Mesenchymal stem cell (in vitro differentiated cells and primary cell): ENCODE measurements around the gene RABAC1. TPM values are rescaled to one million over a fixed set of nuclear protein-coding genes. Genes with fewer than 3 reads are reported as not detected.
A peak's percentile ranks its signal among the peaks of the same experiment; 100 is the strongest.

ENCODE experiments used
- DNase-seq: peaks from one replicate; pipeline ENCODE4 v3.0.0-alpha.2; 2013
- H2AFZ ChIP-seq: one replicate; pipeline ENCODE4 v1.6.1; 2013; ENCODE audit warnings: low read depth, mild to moderate bottlenecking, control low read depth, inconsistent platforms, low read length, moderate library complexity
- H2AK5ac ChIP-seq: 2 replicates; pipeline ENCODE4 v1.6.1; 2013; ENCODE audit warnings: low read length, moderate library complexity, mild to moderate bottlenecking, inconsistent platforms; ENCODE audit not compliant: severe bottlenecking
- H2BK120ac ChIP-seq: one replicate; pipeline ENCODE4 v1.6.1; 2013; ENCODE audit warnings: low read depth, mild to moderate bottlenecking, inconsistent platforms, low read length, moderate library complexity
- H2BK12ac ChIP-seq, 2 experiments: one replicate each; pipeline ENCODE4 v1.6.1; 2013; ENCODE audit warnings: inconsistent platforms in 2 of 2, low read length in 2 of 2, mild to moderate bottlenecking in 2 of 2, moderate library complexity in 2 of 2, control low read depth in 1 of 2
- H2BK15ac ChIP-seq: one replicate; pipeline ENCODE4 v1.6.1; 2013; ENCODE audit warnings: mild to moderate bottlenecking, low read depth, inconsistent platforms; ENCODE audit not compliant: poor library complexity, severe bottlenecking
- H2BK5ac ChIP-seq: 2 replicates; pipeline ENCODE4 v1.6.1; 2013; ENCODE audit warnings: low read depth, mild to moderate bottlenecking, low read length, control low read depth, inconsistent platforms; ENCODE audit not compliant: poor library complexity, severe bottlenecking
- H3K14ac ChIP-seq, 2 experiments: one replicate each; pipeline ENCODE4 v1.6.1; 2013; ENCODE audit warnings: inconsistent platforms in 2 of 2, low read length in 2 of 2, control low read depth in 1 of 2, mild to moderate bottlenecking in 1 of 2, moderate library complexity in 1 of 2
- H3K18ac ChIP-seq, 2 experiments: one replicate each; pipeline ENCODE4 v1.6.1; 2013; ENCODE audit warnings: inconsistent platforms in 2 of 2, low read length in 2 of 2, control low read depth in 1 of 2, low read depth in 1 of 2, mild to moderate bottlenecking in 1 of 2
- H3K23ac ChIP-seq, 2 experiments: one replicate each; pipeline ENCODE4 v1.6.1; 2013; ENCODE audit warnings: inconsistent platforms in 2 of 2, low read length in 2 of 2, mild to moderate bottlenecking in 2 of 2, moderate library complexity in 2 of 2, control low read depth in 1 of 2
- H3K27ac ChIP-seq: 2 replicates; pipeline ENCODE4 v1.5.1; 2013; ENCODE audit warnings: mild to moderate bottlenecking, moderate library complexity, low read length, control low read depth, inconsistent platforms; ENCODE audit not compliant: poor library complexity, severe bottlenecking
- H3K27me3 ChIP-seq, 2 experiments: 2 replicates each; pipeline versions ENCODE4 v1.6.1 to v1.7.0; 2013; ENCODE audit warnings: low read length in 2 of 2, mild to moderate bottlenecking in 2 of 2, moderate library complexity in 2 of 2, control low read depth in 1 of 2, inconsistent platforms in 1 of 2; ENCODE audit not compliant: control insufficient read depth in 1 of 2, insufficient read depth in 1 of 2
- H3K36me3 ChIP-seq, 2 experiments: 2 replicates each; pipeline versions ENCODE4 v1.6.1 to v1.7.0; 2013; ENCODE audit warnings: low read length in 2 of 2, control low read depth in 1 of 2, inconsistent platforms in 1 of 2, low read depth in 1 of 2, mild to moderate bottlenecking in 1 of 2; ENCODE audit not compliant: insufficient read depth in 2 of 2, control insufficient read depth in 1 of 2
- H3K4ac ChIP-seq, 2 experiments: one replicate each; pipeline ENCODE4 v1.6.1; 2013; ENCODE audit warnings: inconsistent platforms in 2 of 2, low read length in 2 of 2, mild to moderate bottlenecking in 2 of 2, moderate library complexity in 2 of 2, control low read depth in 1 of 2, low read depth in 1 of 2
- H3K4me1 ChIP-seq: 2 replicates; pipeline ENCODE4 v1.6.1; 2013; ENCODE audit warnings: low read depth, low read length, control low read depth; ENCODE audit not compliant: control insufficient read depth, insufficient read depth
- H3K4me2 ChIP-seq: 2 replicates; pipeline ENCODE4 v1.6.1; 2013; ENCODE audit warnings: low read length, mild to moderate bottlenecking, inconsistent platforms; ENCODE audit not compliant: poor library complexity, severe bottlenecking
- H3K4me3 ChIP-seq, 2 experiments: 2 replicates each; pipeline versions ENCODE4 v1.5.1 to v1.7.0; 2013; ENCODE audit warnings: low read length in 2 of 2, mild to moderate bottlenecking in 2 of 2, control low read depth in 1 of 2, low read depth in 1 of 2; ENCODE audit not compliant: insufficient read depth in 1 of 2
- H3K79me1 ChIP-seq: replicated peaks from 2 replicates; pipeline ENCODE4 v1.6.1; 2013; ENCODE audit warnings: mild to moderate bottlenecking, control low read depth, low read length, inconsistent platforms; ENCODE audit not compliant: poor library complexity, severe bottlenecking
- H3K9ac ChIP-seq: 2 replicates; pipeline ENCODE4 v1.7.0; 2013; ENCODE audit warnings: mild to moderate bottlenecking, low read length, moderate library complexity
- H3K9me3 ChIP-seq: 2 replicates; pipeline ENCODE4 v1.7.0; 2013; ENCODE audit warnings: mild to moderate bottlenecking, low read length; ENCODE audit not compliant: control insufficient read depth
- H4K8ac ChIP-seq: one replicate; pipeline ENCODE4 v1.6.1; 2013; ENCODE audit warnings: inconsistent platforms, mild to moderate bottlenecking, low read length, moderate library complexity
- H4K91ac ChIP-seq: one replicate; pipeline ENCODE4 v1.6.1; 2013; ENCODE audit warnings: mild to moderate bottlenecking, low read length, inconsistent platforms
- WGBS: methylation state at CpG from one replicate; pipeline ENCODE4 v1.1.7; 2013; ENCODE audit warnings: mixed read lengths; 5-methylcytosine and 5-hydroxymethylcytosine counted together
- polyA plus RNA-seq, 2 experiments: library from polyadenylated mRNA; stranded (reverse); fragments of 200-250 nt; gene quantifications; one replicate each; pipeline ENCODE4 v1.2.3, GENCODE V29; 2013

Gene RABAC1, protein sequence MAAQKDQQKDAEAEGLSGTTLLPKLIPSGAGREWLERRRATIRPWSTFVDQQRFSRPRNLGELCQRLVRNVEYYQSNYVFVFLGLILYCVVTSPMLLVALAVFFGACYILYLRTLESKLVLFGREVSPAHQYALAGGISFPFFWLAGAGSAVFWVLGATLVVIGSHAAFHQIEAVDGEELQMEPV
- 292 TPM for polyA plus RNA-seq (2013, experiment 1 of 2)
- polyA plus RNA-seq (2013, experiment 2 of 2) = 293 TPM

DNA sequence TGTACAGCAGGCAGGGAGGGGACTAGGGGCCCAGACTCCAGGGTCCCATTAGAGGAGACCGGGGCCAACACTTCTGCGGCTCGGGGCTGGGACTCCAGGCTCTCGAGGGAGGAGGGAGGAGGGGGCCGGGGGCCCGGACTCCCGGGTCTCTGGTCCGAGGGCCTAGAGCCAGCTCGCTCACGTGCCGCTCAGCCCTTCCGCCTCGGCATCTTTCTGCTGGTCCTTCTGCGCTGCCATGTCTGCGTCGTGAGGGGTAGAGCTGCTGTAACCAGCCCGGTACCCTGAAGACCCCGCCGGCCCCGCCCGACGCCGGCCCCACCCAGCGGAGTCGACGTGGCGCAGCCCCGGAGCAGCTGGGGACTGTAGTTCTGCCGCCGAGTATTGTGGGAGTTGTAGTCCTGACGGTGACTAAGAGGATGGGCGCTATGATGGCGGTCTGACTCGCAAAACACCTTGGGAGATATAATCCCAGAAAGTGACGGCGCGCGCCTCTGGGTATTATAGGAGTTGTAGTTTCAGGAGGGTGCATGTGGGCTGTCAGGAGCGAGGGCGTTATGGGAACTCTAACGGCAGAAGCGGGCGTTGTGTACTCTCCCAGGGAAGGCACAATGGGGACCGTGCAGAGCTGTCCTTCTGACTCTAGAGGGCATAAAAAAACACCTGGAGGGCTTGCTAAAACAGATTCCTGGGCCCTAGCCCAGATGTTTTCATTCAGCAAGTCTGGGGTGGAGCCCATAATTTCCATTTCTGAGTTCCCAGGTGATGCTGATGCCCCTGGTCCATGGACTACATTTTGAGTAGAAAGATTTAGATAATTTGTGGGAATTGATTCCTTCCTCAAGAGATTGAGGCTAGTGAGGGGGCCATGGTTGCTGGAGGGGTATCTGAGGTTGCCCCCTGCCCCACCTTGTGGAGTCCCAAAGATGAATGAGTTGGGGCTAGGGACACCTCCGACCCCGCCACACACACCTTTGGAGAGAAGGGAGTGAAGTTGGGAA, at the start of gene RABAC1:
Gene RABAC1, minus strand, starts transcription at position 266 of the 998 bp plus-strand sequence. Its CDS starts 29 bp downstream, at position 237.
- peak within 1 kb of the TSS; percentile 89 to 93 for H3K4me3 ChIP-seq
- peak within 1 kb of the TSS; percentile 99 for H3K9ac ChIP-seq
- peak within 1 kb of the TSS; percentile 94 to 99 for H3K4ac ChIP-seq
- peak within 1 kb of the TSS; percentile 36 for H2BK5ac ChIP-seq
- peak within 1 kb of the TSS in 1 of 2 experiments; percentile 10 for H2BK12ac ChIP-seq
- H3K27ac ChIP-seq = peak within 1 kb of the TSS; percentile 78
- peak within 1 kb of the TSS; percentile 89 for H4K8ac ChIP-seq
- H2AFZ ChIP-seq = peak within 1 kb of the TSS; percentile 66
- H3K23ac ChIP-seq = peak within 1 kb of the TSS; percentile 10 to 84
- peak within 1 kb of the TSS; percentile 60 for H2BK15ac ChIP-seq
- peaks cover 15% of the 10 kb centered on the region for H3K4me1 ChIP-seq
- H3K18ac ChIP-seq = peak within 1 kb of the TSS; percentile 96 to 98
- H2AK5ac ChIP-seq = peak within 1 kb of the TSS; percentile 54
- H2BK120ac ChIP-seq = peak within 1 kb of the TSS; percentile 64
- no peaks in the 10 kb centered on the region for H3K9me3 ChIP-seq
- H3K27me3 ChIP-seq = no peaks in the 10 kb centered on the region
- H4K91ac ChIP-seq = peak within 1 kb of the TSS; percentile 100
- H3K4me2 ChIP-seq = peak within 1 kb of the TSS; percentile 90
- H3K79me1 ChIP-seq = peaks cover 21% of the 10 kb centered on the region
- peaks cover 23 to 26% of the 10 kb centered on the region in 2 experiments for H3K36me3 ChIP-seq
- 5% methylated on average over 46 of the region's 46 CpGs for WGBS
- peak; percentile 94 for DNase-seq
- peak within 1 kb of the TSS in 1 of 2 experiments; percentile 84 for H3K14ac ChIP-seq

DNA sequence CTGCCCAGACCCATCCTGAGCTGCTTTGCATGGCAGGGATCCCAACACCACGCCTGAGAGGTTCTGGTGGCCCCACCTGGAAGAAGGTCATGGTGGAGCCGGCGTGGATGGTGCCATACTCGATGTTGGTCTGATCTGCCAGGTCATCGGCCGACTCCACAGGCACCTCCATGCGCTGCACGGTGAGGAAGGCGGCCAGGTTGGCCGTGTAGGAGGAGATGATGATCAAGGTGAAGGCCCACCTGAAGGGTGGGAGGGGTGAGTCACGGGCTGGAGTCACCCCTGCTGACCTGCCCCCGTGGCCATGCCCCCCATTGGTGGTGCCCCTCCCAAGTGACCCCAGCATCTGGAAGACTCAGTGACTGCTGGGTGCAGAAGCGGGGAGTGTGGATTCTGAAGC, 47.4 kb upstream of the RABAC1 start:
- H3K9me3 ChIP-seq = no peaks in the 10 kb centered on the region
- no peak overlapping the region for H2AK5ac ChIP-seq
- H3K36me3 ChIP-seq = no peaks in the 10 kb centered on the region
- no peaks in the 10 kb centered on the region for H3K4me1 ChIP-seq
- no peak overlapping the region for H3K4me3 ChIP-seq
- no peak for DNase-seq
- no peak overlapping the region for H4K91ac ChIP-seq
- H2BK12ac ChIP-seq = no peak overlapping the region
- no peak overlapping the region for H3K9ac ChIP-seq
- H3K27me3 ChIP-seq = peaks cover 46 to 49% of the 10 kb centered on the region in 2 experiments
- no peak overlapping the region for H2BK120ac ChIP-seq
- H2AFZ ChIP-seq = no peak overlapping the region
- H3K18ac ChIP-seq = no peak overlapping the region
- no peak overlapping the region for H2BK5ac ChIP-seq
- H2BK15ac ChIP-seq = no peak overlapping the region
- no peaks in the 10 kb centered on the region for H3K79me1 ChIP-seq
- no peak overlapping the region for H3K23ac ChIP-seq
- WGBS = 76% methylated on average over 13 of the region's 13 CpGs
- H4K8ac ChIP-seq = no peak overlapping the region
- no peak overlapping the region for H3K27ac ChIP-seq
- no peak overlapping the region for H3K14ac ChIP-seq
- H3K4ac ChIP-seq = no peak overlapping the region
- no peak overlapping the region for H3K4me2 ChIP-seq

DNA sequence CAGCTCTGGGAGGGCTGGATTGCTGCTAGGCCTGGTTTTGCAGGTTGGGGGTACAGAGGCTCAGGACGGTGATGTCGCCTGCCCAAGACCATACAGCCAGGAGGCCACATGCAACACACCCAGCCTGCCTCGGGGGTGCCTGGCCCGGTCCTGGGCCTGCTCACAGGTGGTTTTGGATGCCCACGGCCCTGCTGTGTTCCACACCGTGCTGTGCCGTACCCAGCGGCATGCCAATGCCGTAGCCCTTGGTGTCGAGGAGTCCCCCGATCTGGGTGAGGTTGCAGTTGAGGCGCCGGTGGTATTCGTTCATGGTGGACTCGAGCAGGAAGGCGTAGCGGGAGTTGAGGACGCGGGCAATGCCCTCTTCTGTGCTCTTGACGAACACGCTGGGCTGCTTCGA, 46.4 kb upstream of the RABAC1 start:
- no peaks in the 10 kb centered on the region for H3K9me3 ChIP-seq
- H4K8ac ChIP-seq = no peak overlapping the region
- H3K18ac ChIP-seq = no peak overlapping the region
- H3K4me2 ChIP-seq = no peak overlapping the region
- H3K4me1 ChIP-seq = no peaks in the 10 kb centered on the region
- H2AFZ ChIP-seq = no peak overlapping the region
- no peak overlapping the region for H3K4me3 ChIP-seq
- H3K27me3 ChIP-seq = peaks cover 56 to 59% of the 10 kb centered on the region in 2 experiments
- no peak for DNase-seq
- H2BK12ac ChIP-seq = no peak overlapping the region
- 86% methylated on average over 21 of the region's 22 CpGs for WGBS
- H2AK5ac ChIP-seq = no peak overlapping the region
- H4K91ac ChIP-seq = no peak overlapping the region
- H2BK15ac ChIP-seq = no peak overlapping the region
- no peak overlapping the region for H3K23ac ChIP-seq
- H3K36me3 ChIP-seq = no peaks in the 10 kb centered on the region
- H3K4ac ChIP-seq = no peak overlapping the region
- no peak overlapping the region for H3K27ac ChIP-seq
- H3K14ac ChIP-seq = no peak overlapping the region
- H2BK120ac ChIP-seq = no peak overlapping the region
- no peak overlapping the region for H2BK5ac ChIP-seq
- H3K79me1 ChIP-seq = no peaks in the 10 kb centered on the region
- no peak overlapping the region for H3K9ac ChIP-seq
